NCI-H526 (cell line): ENCODE measurements around the gene AGAP2.
"Not testable (repeated sequence)": the region's sequence is repeated elsewhere in the genome, so short reads cannot be mapped to it uniquely, and the experiment has no call there.

Source experiments
- DNase-seq, 2 experiments: peaks; one replicate each; lab custom pipeline; 2025; lab: John Stamatoyannopoulos, UW

AGAP2 gene

GRCh38 chr12:57738661-57739237 lies at the start of gene AGAP2:
AGAP2 (minus strand) TSS chr12:57738742; CDS start chr12:57738246, 496 bp downstream.
- DNase-seq: peak in 1 of 2 experiments; percentile 72

- DNase-seq: no peak
Observed at GRCh38 chr12:57783861-57784260, 45.3 kb upstream of the AGAP2 start.

GRCh38 chr12:57783466-57783801 lies 44.9 kb upstream of the AGAP2 start:
- DNase-seq: no peak

GRCh38 chr12:57782608-57783465 lies 44.3 kb upstream of the AGAP2 start, which contains the start of gene TSFM:
TSFM (plus strand) TSS chr12:57782787; CDS start chr12:57782802, 15 bp downstream.
- DNase-seq: peak; percentile 85 to 97

GRCh38 chr12:57782243-57782607 lies 43.7 kb upstream of the AGAP2 start:
- DNase-seq: no peak

- no peak for DNase-seq
Observed at GRCh38 chr12:57781801-57782200, 43.3 kb upstream of the AGAP2 start.

- no peak for DNase-seq
Observed at GRCh38 chr12:57781244-57781643, 42.7 kb upstream of the AGAP2 start.

DNA sequence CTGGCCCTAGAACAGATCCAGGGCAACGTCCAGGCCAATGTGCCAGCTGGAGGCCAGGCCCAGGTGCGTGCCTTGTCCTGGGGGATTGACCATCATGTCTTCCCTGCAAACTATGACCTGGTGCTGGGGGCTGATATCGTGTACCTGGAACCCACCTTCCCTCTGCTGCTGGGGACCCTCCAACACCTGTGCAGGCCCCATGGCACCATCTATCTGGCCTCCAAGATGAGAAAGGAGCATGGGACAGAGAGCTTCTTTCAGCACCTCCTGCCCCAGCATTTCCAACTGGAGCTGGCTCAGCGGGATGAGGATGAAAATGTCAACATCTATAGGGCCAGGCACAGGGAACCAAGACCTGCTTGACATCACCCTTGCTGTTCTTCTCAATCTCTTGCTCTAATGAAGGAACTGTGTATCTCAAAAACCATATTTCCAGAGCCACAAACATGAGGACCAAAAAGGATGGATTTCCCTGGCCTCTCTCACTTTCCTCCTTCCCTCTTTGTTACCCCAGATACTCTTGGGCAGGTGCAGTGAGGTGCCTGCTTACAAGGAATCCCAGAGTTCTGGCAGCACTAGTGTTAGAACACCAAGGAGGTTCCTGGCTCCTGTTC lies 41.8 kb upstream of the AGAP2 start:
- no peak for DNase-seq

DNA sequence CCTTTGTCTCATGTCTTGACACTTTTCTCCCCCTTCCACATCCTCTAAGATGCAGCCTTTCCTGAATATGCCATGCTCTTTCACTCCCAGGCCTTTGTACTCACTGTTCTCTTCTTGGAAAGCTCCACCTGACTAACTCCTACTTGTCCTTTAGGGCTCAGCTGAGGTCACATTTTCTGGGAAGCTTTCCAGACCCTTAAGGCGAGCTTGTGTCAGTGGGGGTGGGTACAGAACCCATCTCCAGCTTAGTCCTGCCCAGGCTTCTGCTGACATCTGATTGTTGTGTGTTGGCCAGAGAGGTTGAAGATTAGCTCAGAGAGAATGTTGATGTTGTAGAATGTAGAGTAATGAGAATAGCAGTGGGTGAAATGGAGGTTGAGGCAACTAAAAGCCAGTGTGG lies 41.2 kb upstream of the AGAP2 start:
- DNase-seq: no peak

DNA sequence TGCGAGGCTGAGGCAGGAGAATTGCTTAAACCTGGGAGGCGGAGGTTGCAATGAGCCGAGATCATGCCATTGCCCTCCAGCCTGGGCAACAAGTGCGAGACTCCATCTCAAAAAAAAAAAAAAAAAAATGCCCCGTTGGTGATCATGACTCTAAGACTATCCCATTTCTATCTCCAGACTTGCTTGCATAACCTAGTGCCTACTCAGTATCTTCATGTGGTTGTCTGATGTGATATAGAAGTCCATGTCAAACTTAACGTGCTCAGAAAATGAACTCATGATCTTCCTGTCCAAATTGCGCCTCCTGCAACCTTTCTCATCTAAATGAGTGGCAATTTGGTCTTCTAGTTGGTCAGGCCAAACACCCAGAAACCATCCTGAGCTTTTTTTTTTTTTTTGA lies 39.4 kb upstream of the AGAP2 start:
- DNase-seq: no peak

- no peak for DNase-seq
Observed at GRCh38 chr12:57777367-57777766, 38.8 kb upstream of the AGAP2 start.

DNA sequence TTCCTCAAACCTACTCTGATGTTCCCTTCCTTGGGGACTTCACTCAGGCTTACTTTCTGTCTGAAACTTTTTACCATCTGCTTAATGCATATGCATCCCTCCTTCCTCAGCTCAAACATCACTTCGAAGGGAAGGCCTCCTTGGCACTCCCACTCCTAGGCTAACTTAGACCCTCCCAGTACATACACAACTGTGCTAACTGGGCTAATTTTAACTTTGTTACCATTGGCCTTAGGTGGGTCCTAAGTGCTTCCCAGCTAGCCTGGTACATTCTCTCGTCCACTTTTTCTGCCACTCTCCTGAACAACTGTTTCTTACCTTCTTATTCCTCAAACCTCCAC lies 37.7 kb upstream of the AGAP2 start:
- DNase-seq: no peak

DNA sequence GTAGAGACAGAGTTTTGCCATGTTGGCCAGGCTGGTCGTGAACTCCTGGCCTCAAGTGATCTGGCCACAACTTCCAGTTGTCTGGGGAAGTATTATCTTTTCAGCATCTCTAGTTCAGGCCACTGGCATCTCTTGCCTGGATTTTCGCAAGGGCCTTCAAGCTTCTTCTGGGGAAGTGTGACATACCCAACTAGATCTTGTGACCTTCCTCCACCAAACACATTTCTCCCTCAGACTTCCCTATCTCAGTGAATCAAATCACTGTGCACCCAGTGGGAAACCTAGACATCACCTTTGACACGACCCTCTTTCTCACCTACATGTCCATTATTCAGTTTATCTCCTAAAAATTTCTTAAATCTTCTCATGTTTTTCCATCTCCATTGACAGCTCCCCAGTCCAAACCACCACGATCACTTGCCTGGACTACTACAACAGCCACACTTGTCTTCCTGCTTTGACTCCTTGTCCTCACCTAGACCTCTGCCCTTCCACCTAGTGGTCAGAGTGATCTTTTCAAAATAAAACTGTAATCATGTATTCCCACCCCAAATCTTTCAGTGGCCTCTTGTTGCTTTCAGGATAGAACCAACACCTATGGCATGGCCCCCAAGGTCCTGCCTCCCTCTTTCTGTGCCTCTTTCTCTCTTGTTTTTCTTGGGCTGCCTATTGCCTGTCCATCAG lies 37.2 kb upstream of the AGAP2 start:
- DNase-seq: no peak

DNA sequence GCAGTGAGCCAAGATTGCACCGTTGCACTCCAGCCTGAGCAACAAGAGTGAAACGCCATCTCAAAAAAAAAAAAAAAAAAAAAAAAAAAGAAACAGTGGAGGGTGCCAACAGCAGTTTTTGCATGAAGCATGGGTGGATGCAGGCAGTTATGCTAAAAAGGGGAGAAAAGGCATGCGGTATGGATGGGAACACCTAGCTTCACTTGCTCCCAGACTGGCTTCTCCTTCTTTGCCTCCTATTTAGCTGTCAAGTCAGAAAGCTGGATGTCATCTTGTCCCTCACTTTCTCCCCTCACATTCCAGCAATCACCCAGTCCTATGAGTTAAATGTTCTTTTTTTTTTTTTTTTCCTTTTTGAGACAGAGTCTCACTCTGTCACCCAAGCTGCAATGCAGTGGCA lies 36.5 kb upstream of the AGAP2 start:
- no peak for DNase-seq

GRCh38 chr12:57774634-57775033 lies 36.1 kb upstream of the AGAP2 start:
- DNase-seq: not testable (repeated sequence)

GRCh38 chr12:57772429-57773322 lies 34.1 kb upstream of the AGAP2 start, which contains the start of gene EEF1AKMT3:
EEF1AKMT3 (plus strand) TSS chr12:57772614; CDS start chr12:57772725, 111 bp downstream.
- DNase-seq: peak in 1 of 2 experiments; percentile 82

- DNase-seq: peak; percentile 94 to 98
Observed at GRCh38 chr12:57771873-57772428, 33.4 kb upstream of the AGAP2 start, which contains the start of gene METTL1. METTL1 (minus strand) TSS chr12:57772105; CDS start chr12:57772083, 22 bp downstream.

DNA sequence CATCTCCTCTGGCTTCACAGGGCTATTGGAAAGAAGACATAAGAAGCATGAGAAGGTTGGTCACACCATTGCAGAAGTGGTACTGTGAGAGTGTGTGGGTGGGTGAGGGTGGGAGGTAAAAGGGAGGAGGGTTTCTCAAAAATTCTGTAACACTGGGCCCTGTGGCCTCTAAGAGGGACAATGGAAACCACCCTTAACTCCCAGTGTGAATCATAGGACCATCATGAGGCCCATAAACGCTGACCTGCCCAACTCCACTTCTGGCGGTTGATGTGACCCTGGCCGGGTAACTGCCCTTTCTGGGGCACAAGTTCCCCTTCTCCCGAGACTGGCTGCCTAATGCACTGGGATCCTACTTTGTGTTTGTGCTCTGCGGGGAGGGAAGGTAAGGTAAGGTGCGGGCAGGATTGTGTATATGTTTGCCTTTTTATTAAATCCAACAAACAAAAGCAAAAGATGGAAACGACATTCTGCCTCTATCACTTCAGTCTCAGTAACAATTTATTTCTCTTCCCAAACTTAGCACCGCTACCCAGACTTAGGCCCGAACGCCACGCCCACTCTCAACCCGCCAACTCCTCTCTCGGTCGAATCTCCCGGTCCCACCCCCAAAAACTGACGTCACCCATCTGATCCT lies 32.8 kb upstream of the AGAP2 start:
- DNase-seq: peak in 1 of 2 experiments; percentile 92

DNA sequence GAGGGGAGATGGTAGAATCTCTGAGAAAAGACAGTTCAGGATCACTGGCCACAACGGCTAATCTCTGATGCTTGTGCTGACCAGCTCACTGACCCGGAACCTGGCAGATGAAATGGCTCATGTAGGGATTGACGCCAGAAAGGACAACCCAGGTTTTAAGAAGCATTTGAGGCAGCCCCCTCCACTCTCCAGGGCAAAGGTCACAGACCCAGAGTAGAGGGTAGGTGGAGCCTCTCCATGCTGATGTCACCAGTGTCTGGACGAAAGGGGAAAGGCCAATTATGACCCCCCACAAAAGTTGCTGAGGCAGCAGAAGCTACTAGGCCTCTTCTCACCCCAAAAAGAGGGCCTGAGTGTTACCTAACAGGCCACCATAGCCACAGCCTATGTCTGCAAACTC lies 32.2 kb upstream of the AGAP2 start:
- DNase-seq: no peak

GRCh38 chr12:57769594-57769993 lies 31.1 kb upstream of the AGAP2 start:
- no peak for DNase-seq

DNA sequence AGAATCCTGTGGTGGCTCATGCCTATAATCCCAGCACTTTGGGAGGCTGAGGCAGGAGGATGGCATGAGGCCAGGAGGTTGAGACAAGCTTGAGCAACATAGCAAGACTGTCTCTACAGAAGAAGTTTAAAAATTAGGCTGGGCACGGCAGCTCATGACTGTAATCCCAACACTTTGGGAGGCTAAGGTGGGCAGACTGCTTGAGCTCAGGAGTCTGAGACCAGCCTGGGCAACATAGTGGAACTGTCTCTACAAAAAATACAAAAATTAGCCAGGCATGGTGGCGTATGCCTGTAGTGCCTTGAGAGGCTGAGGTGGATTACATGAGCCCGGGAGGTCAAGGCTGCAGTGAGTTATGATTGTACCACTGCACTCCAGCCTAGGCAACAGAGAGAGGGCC lies 29.3 kb upstream of the AGAP2 start:
- DNase-seq: no peak
